IMR-90 (cell line): ENCODE measurements around the gene SNED1. TPM values are rescaled to one million over a fixed set of nuclear protein-coding genes. Genes with fewer than 3 reads are reported as not detected.

ENCODE experiments used
- ATAC-seq: fragments of 200-7000 bp; cut with Tn5 transposase; 2 replicates; pipeline ENCODE4 v1.9.1; 2020; ENCODE audit warnings: low read depth, mild to moderate bottlenecking, moderate library complexity
- BruUV-seq: library from RNA; stranded (reverse); fragments of 400-500 nt; replicated peaks from 2 replicates; lab custom pipeline; 2021; lab: Mats Ljungman, UMichigan
- CTCF ChIA-PET: fragments of 300-600 bp; formaldehyde crosslinking; extraction: SDS; loops from one replicate; lab custom pipeline; 2021; ENCODE audit warnings: antibody characterized with exemption; lab: Yijun Ruan, JAX
- POLR2A ChIA-PET: fragments of 300-600 bp; sonication (Branson Sonifier 250); formaldehyde crosslinking; loops from one replicate; lab custom pipeline; 2022; ENCODE audit warnings: antibody characterized with exemption; ENCODE audit not compliant: unreplicated experiment; lab: Charles Lee
- DNase-seq: peaks from one replicate; pipeline ENCODE4 v3.0.0; 2013
- H2AFZ ChIP-seq: replicated peaks from 2 replicates; pipeline ENCODE3; 2013; ENCODE audit warnings: low read length, mild to moderate bottlenecking; ENCODE audit not compliant: poor library complexity
- H2AK5ac ChIP-seq: 2 replicates; pipeline ENCODE4 v1.6.1; 2013; ENCODE audit warnings: low read depth, low read length, inconsistent platforms
- H2AK9ac ChIP-seq: replicated peaks from 2 replicates; pipeline ENCODE3; 2013; ENCODE audit warnings: mild to moderate bottlenecking, low read depth, low read length, moderate library complexity; ENCODE audit not compliant: poor library complexity
- H2BK120ac ChIP-seq: 2 replicates; pipeline ENCODE4 v1.6.1; 2013; ENCODE audit warnings: low read depth, low read length, inconsistent platforms
- H2BK15ac ChIP-seq: 3 replicates; pipeline ENCODE4 v1.6.1; 2013; ENCODE audit warnings: low read depth, low read length, inconsistent platforms
- H2BK20ac ChIP-seq: 2 replicates; pipeline ENCODE4 v1.6.1; 2013; ENCODE audit warnings: low read depth, mild to moderate bottlenecking, inconsistent platforms, low read length, moderate library complexity
- H2BK5ac ChIP-seq: 2 replicates; pipeline ENCODE4 v1.6.1; 2013; ENCODE audit warnings: mild to moderate bottlenecking, low read depth, low read length, inconsistent platforms; ENCODE audit not compliant: poor library complexity, severe bottlenecking
- H3K14ac ChIP-seq: replicated peaks from 2 replicates; pipeline ENCODE4 v1.6.1; 2013; ENCODE audit warnings: low read depth, low read length, inconsistent platforms
- H3K18ac ChIP-seq: 2 replicates; pipeline ENCODE4 v1.6.1; 2013; ENCODE audit warnings: low read depth, low read length, control low read depth
- H3K23ac ChIP-seq: 2 replicates; pipeline ENCODE4 v1.6.1; 2013; ENCODE audit warnings: low read depth, low read length, inconsistent platforms
- H3K27ac ChIP-seq: 2 replicates; pipeline ENCODE4 v1.5.1; 2013; ENCODE audit warnings: mild to moderate bottlenecking, control low read depth, low read length; ENCODE audit not compliant: insufficient read depth
- H3K27me3 ChIP-seq: 2 replicates; pipeline ENCODE4 v1.6.1; 2013; ENCODE audit warnings: low read length; ENCODE audit not compliant: control insufficient read depth, insufficient read depth
- H3K36me3 ChIP-seq: 2 replicates; pipeline ENCODE4 v1.6.1; 2013; ENCODE audit warnings: low read length, mixed read lengths; ENCODE audit not compliant: control insufficient read depth, insufficient read depth
- H3K4ac ChIP-seq: 2 replicates; pipeline ENCODE4 v1.6.1; 2013; ENCODE audit warnings: low read depth, low read length, inconsistent platforms
- H3K4me1 ChIP-seq: 2 replicates; pipeline ENCODE4 v1.6.1; 2013; ENCODE audit warnings: low read length, mixed read lengths; ENCODE audit not compliant: control insufficient read depth, insufficient read depth
- H3K4me2 ChIP-seq: 2 replicates; pipeline ENCODE4 v1.6.1; 2013; ENCODE audit warnings: low read depth, mild to moderate bottlenecking, control low read depth, low read length, moderate library complexity
- H3K4me3 ChIP-seq: 2 replicates; pipeline ENCODE4 v1.5.1; 2013; ENCODE audit warnings: low read depth, mild to moderate bottlenecking, control low read depth, low read length, moderate library complexity; ENCODE audit not compliant: insufficient read depth
- H3K56ac ChIP-seq: 2 replicates; pipeline ENCODE4 v1.6.1; 2013; ENCODE audit warnings: low read length, inconsistent platforms; ENCODE audit not compliant: insufficient read depth; ENCODE audit errors: extremely low read depth
- H3K79me1 ChIP-seq, 2 experiments: 2 replicates each; pipeline ENCODE4 v1.6.1; 2013; ENCODE audit warnings: low read length in 2 of 2, inconsistent platforms in 1 of 2, low read depth in 1 of 2
- H3K9ac ChIP-seq: 2 replicates; pipeline ENCODE4 v1.6.1; 2013; ENCODE audit warnings: low read depth, low read length, control low read depth
- H3K9me1 ChIP-seq: 2 replicates; pipeline ENCODE4 v1.6.1; 2013; ENCODE audit warnings: low read length, inconsistent platforms; ENCODE audit not compliant: insufficient read depth
- H3K9me3 ChIP-seq: 2 replicates; pipeline ENCODE4 v1.6.1; 2013; ENCODE audit warnings: low read length; ENCODE audit not compliant: control insufficient read depth, insufficient read depth
- H4K20me1 ChIP-seq: 2 replicates; pipeline ENCODE4 v1.6.1; 2013; ENCODE audit warnings: low read length, inconsistent platforms; ENCODE audit not compliant: insufficient read depth
- H4K5ac ChIP-seq: 2 replicates; pipeline ENCODE4 v1.6.1; 2013; ENCODE audit warnings: mild to moderate bottlenecking, low read depth, low read length, control low read depth
- H4K8ac ChIP-seq, 2 experiments: 2 replicates each; pipeline ENCODE4 v1.6.1; 2013; ENCODE audit warnings: low read depth in 2 of 2, low read length in 2 of 2, control low read depth in 1 of 2, inconsistent platforms in 1 of 2
- H4K91ac ChIP-seq: 2 replicates; pipeline ENCODE4 v1.6.1; 2013; ENCODE audit warnings: low read depth, low read length, inconsistent platforms; ENCODE audit not compliant: insufficient read depth
- BHLHE40 ChIP-seq: fragments of 150-350 bp; IDR thresholded peaks from 2 replicates; pipeline ENCODE4 v1.6.1; 2016; ENCODE audit warnings: mild to moderate bottlenecking, low read depth, low read length
- CEBPB ChIP-seq: IDR thresholded peaks from 2 replicates; pipeline ENCODE4 v1.6.1; 2012; ENCODE audit warnings: low read depth, low read length, improper control_type of control experiment
- CHD1 ChIP-seq: IDR thresholded peaks from 2 replicates; pipeline ENCODE4 v1.6.1; 2012; ENCODE audit warnings: low read depth, low read length, improper control_type of control experiment
- CTCF ChIP-seq: conservative IDR thresholded peaks from 2 replicates; pipeline ENCODE4 v1.5.1; 2012; ENCODE audit warnings: mild to moderate bottlenecking, low read depth, low read length, improper control_type of control experiment
- ELK1 ChIP-seq: fragments of 150-350 bp; IDR thresholded peaks from 2 replicates; pipeline ENCODE4 v1.6.1; 2016; ENCODE audit warnings: low read depth, mild to moderate bottlenecking, low read length, moderate library complexity, borderline replicate concordance
- FOS ChIP-seq: fragments of 150-350 bp; IDR thresholded peaks from 2 replicates; pipeline ENCODE4 v1.6.1; 2016; ENCODE audit warnings: low read depth, low read length
- MAFK ChIP-seq: IDR thresholded peaks from 2 replicates; pipeline ENCODE4 v1.6.1; 2012; ENCODE audit warnings: low read depth, low read length, improper control_type of control experiment
- MAZ ChIP-seq: IDR thresholded peaks from 2 replicates; pipeline ENCODE4 v1.6.1; 2012; ENCODE audit warnings: low read depth, mild to moderate bottlenecking, low read length, improper control_type of control experiment, moderate library complexity, borderline replicate concordance
- MXI1 ChIP-seq: IDR thresholded peaks from 2 replicates; pipeline ENCODE4 v1.6.1; 2012; ENCODE audit warnings: low read depth, mild to moderate bottlenecking, low read length, moderate library complexity, borderline replicate concordance
- NFE2L2 ChIP-seq: fragments of 150-350 bp; IDR thresholded peaks from 2 replicates; pipeline ENCODE4 v1.6.1; 2016; ENCODE audit warnings: low read depth, mild to moderate bottlenecking, low read length
- POLR2A ChIP-seq: IDR thresholded peaks from 2 replicates; pipeline ENCODE4 v1.6.1; 2012; ENCODE audit warnings: mild to moderate bottlenecking, low read depth, low read length
- RCOR1 ChIP-seq: IDR thresholded peaks from 2 replicates; pipeline ENCODE4 v1.6.1; 2012; ENCODE audit warnings: mild to moderate bottlenecking, low read length, improper control_type of control experiment; ENCODE audit not compliant: insufficient replicate concordance
- RFX5 ChIP-seq: IDR thresholded peaks from 2 replicates; pipeline ENCODE4 v1.8.0; 2012; ENCODE audit warnings: low read depth, mild to moderate bottlenecking, low read length, moderate library complexity
- SMC3 ChIP-seq: fragments of 150-350 bp; IDR thresholded peaks from 2 replicates; pipeline ENCODE4 v1.6.1; 2016; ENCODE audit warnings: low read depth, mild to moderate bottlenecking, antibody characterized with exemption, low read length, moderate library complexity
- WGBS, 2 experiments: methylation state at CpG; one replicate each; pipeline versions ENCODE4 v1.1.5 to v1.1.7; 2013; ENCODE audit warnings: missing lambda C conversion rate in 2 of 2; ENCODE audit not compliant: insufficient read length in 1 of 2; ENCODE audit errors: extremely low coverage in 2 of 2; 5-methylcytosine and 5-hydroxymethylcytosine counted together
- dilution Hi-C: fragments of 300-500 bp; cut with HindIII; formaldehyde crosslinking; loops from one replicate; pipeline ENCODE4 v1.14.3; 2018; ENCODE audit warnings: low sequenced_read_pairs; ENCODE audit not compliant: unreplicated experiment
- in situ Hi-C: fragments of 300-500 bp; cut with MboI; formaldehyde crosslinking; loops from 3 replicates; pipeline ENCODE4 v1.14.3; 2019; ENCODE audit warnings: low sequenced_read_pairs, inconsistent platforms, mixed read lengths
- intact Hi-C: fragments of 100-400 bp; cut with micrococcal nuclease; formaldehyde crosslinking; loops from 2 replicates; pipeline ENCODE4 v1.10.0; 2022
- polyA plus RNA-seq, 3 experiments: library from polyadenylated mRNA; depleted of rRNA; stranded (reverse); fragments of >200 nt; gene quantifications; 2 replicates each; pipeline ENCODE4 v1.2.3, GENCODE V29; 2012; ENCODE audit warnings: low replicate concordance in 1 of 3
- total RNA-seq: library from RNA; depleted of rRNA; stranded (reverse); fragments of >200 nt; gene quantifications from 2 replicates; pipeline ENCODE4 v1.2.3, GENCODE V29; 2012
- TF ChIP-seq, protein P1 (sequence below): fragments of 150-350 bp; IDR thresholded peaks from 2 replicates; pipeline ENCODE4 v1.6.1; 2017; ENCODE audit warnings: mild to moderate bottlenecking, antibody characterized with exemption, low read length, low read depth

SNED1 gene
- total and polyA plus RNA-seq, 2 of the 4 experiments (the other 2 are of a cell fraction) = 1.1 to 3.4 TPM

GRCh38 chr2:241063093-241063551 is 64.7 kb downstream of the SNED1 start:
- 77% methylated on average over 4 of the region's 13 CpGs; no CpG with 5 or more reads in 1 of the 2 experiments for WGBS, 2 experiments
- Histone ChIP-seq H3K9me3 (no peaks in the 10 kb centered on the region), H4K8ac (no peak overlapping the region), H3K27ac (no peak overlapping the region), H3K23ac (no peak overlapping the region), H3K4ac (no peak overlapping the region), H2AK9ac (no peak overlapping the region), H2BK5ac (no peak overlapping the region), H3K27me3 (no peaks in the 10 kb centered on the region), H3K4me3 (no peak overlapping the region), H2BK15ac (no peak overlapping the region), H3K4me1 (no peaks in the 10 kb centered on the region), H2AK5ac (no peak overlapping the region), H3K9ac (no peak overlapping the region), H3K56ac (no peak overlapping the region), H3K18ac (no peak overlapping the region), H3K14ac (no peak overlapping the region), H3K36me3 (peaks cover 8% of the 10 kb centered on the region; the same call in 1 of the 2 replicates), H2BK20ac (no peak overlapping the region), H3K79me1 (no peaks in the 10 kb centered on the region), H3K9me1 (no peaks in the 10 kb centered on the region), H4K20me1 (no peaks in the 10 kb centered on the region), H2AFZ (no peak overlapping the region), H4K5ac (no peak overlapping the region), H3K4me2 (no peak overlapping the region), H4K91ac (no peak overlapping the region), H2BK120ac (no peak overlapping the region)
- ATAC-seq = no peak
- TF ChIP-seq MXI1 = no peak
- TF ChIP-seq ELK1 = no peak
- TF ChIP-seq RFX5 = no peak
- TF ChIP-seq CHD1 = no peak
- TF ChIP-seq CEBPB = no peak
- no peak for TF ChIP-seq MAFK
- no peak for TF ChIP-seq BHLHE40
- TF ChIP-seq NFE2L2 = no peak
- TF ChIP-seq FOS = no peak
- TF ChIP-seq RCOR1 = no peak
- no peak for TF ChIP-seq CTCF
- TF ChIP-seq SMC3 = no peak
- TF ChIP-seq POLR2A = no peak
- TF ChIP-seq MAZ = no peak
- TF ChIP-seq, protein P1, sequence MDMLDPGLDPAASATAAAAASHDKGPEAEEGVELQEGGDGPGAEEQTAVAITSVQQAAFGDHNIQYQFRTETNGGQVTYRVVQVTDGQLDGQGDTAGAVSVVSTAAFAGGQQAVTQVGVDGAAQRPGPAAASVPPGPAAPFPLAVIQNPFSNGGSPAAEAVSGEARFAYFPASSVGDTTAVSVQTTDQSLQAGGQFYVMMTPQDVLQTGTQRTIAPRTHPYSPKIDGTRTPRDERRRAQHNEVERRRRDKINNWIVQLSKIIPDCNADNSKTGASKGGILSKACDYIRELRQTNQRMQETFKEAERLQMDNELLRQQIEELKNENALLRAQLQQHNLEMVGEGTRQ = no peak
- DNase-seq = no peak
- POLR2A ChIA-PET = no interaction called here
- intact Hi-C loops (loop anchor here (5.0 kb wide), 1 partner anchor 151 kb away; no protein-coding TSS in a partner anchor), dilution Hi-C loops (no loop called here), in situ Hi-C loops (no loop called here)
- CTCF ChIA-PET = no interaction called here
- no TSS peak for BruUV-seq
